Neutrophil (primary cell): ENCODE data around the gene KDELR3.
A peak's percentile ranks its signal among the peaks of the same experiment; 100 is the strongest.

Experiments
- H3K27ac ChIP-seq: fragments of 200-600 bp; sonication (generic); 2 replicates; pipeline ENCODE4 v1.5.1; 2016; ENCODE audit warnings: mild to moderate bottlenecking, moderate library complexity
- H3K27me3 ChIP-seq: fragments of 200-600 bp; sonication (generic); 2 replicates; pipeline ENCODE4 v1.6.0; 2016; ENCODE audit warnings: mild to moderate bottlenecking
- H3K36me3 ChIP-seq: fragments of 200-600 bp; sonication (generic); 2 replicates; pipeline ENCODE4 v1.5.1; 2017
- H3K4me1 ChIP-seq, 2 experiments: fragments of 200-600 bp in 1 of 2; sonication (generic) in 1 of 2; 1 replicate in 1 of 2; 2 replicates in 1 of 2; pipeline versions ENCODE4 v1.5.1 to v1.6.1; 2013 to 2016; ENCODE audit warnings: low read depth in 1 of 2, low read length in 1 of 2, mild to moderate bottlenecking in 1 of 2, moderate library complexity in 1 of 2; ENCODE audit not compliant: control insufficient read depth in 1 of 2, insufficient read depth in 1 of 2
- H3K4me3 ChIP-seq, 2 experiments: fragments of 200-600 bp in 1 of 2; sonication (generic) in 1 of 2; 1 replicate in 1 of 2; 2 replicates in 1 of 2; pipeline ENCODE4 v1.5.1; 2013 to 2016; ENCODE audit warnings: low read depth in 1 of 2, low read length in 1 of 2, mild to moderate bottlenecking in 1 of 2, moderate library complexity in 1 of 2
- H3K9me3 ChIP-seq: fragments of 200-600 bp; sonication (generic); 2 replicates; pipeline ENCODE4 v1.5.1; 2016
- CTCF ChIP-seq: fragments of 200-600 bp; sonication (generic); IDR thresholded peaks from 2 replicates; pipeline ENCODE4 v1.5.1; 2016; ENCODE audit warnings: antibody characterized with exemption

Gene KDELR3

GRCh38 chr22:38474003-38474607 lies 6.2 kb downstream of the KDELR3 start:
- Histone ChIP-seq H3K36me3 (peaks cover 5% of the 10 kb centered on the region), H3K4me3 (no peak overlapping the region), H3K27me3 (peaks cover 5% of the 10 kb centered on the region), H3K4me1 (no peaks in the 10 kb centered on the region), H3K27ac (no peak overlapping the region), H3K9me3 (no peaks in the 10 kb centered on the region)
- no peak for TF ChIP-seq CTCF

GRCh38 chr22:38477585-38477984 lies 9.7 kb downstream of the KDELR3 start:
- H3K4me3 ChIP-seq, result no peak overlapping the region
- no peaks in the 10 kb centered on the region for H3K9me3 ChIP-seq
- no peak overlapping the region for H3K27ac ChIP-seq
- H3K27me3 ChIP-seq, result no peaks in the 10 kb centered on the region
- TF ChIP-seq CTCF, result no peak
- H3K36me3 ChIP-seq, result peaks cover 40% of the 10 kb centered on the region
- no peaks in the 10 kb centered on the region for H3K4me1 ChIP-seq

GRCh38 chr22:38479096-38479837 lies 11.4 kb downstream of the KDELR3 start:
- Histone ChIP-seq H3K9me3 (no peaks in the 10 kb centered on the region), H3K4me1 (no peaks in the 10 kb centered on the region), H3K4me3 (no peak overlapping the region), H3K27me3 (no peaks in the 10 kb centered on the region), H3K36me3 (peaks cover 57% of the 10 kb centered on the region), H3K27ac (no peak overlapping the region)
- TF ChIP-seq CTCF, result no peak

- no peaks in the 10 kb centered on the region for H3K4me1 ChIP-seq
- H3K4me3 ChIP-seq, result no peak overlapping the region
- TF ChIP-seq CTCF, result no peak
- peaks cover 77% of the 10 kb centered on the region for H3K36me3 ChIP-seq
- H3K9me3 ChIP-seq, result no peaks in the 10 kb centered on the region
- peak overlapping the region; percentile 18 for H3K27ac ChIP-seq
- no peaks in the 10 kb centered on the region for H3K27me3 ChIP-seq
These were observed 13.4 kb downstream of the KDELR3 start for GRCh38 chr22:38481162-38481870.

GRCh38 chr22:38481871-38482332 lies 14.0 kb downstream of the KDELR3 start:
- Histone ChIP-seq H3K4me3 (no peak overlapping the region), H3K27me3 (no peaks in the 10 kb centered on the region), H3K9me3 (no peaks in the 10 kb centered on the region), H3K36me3 (peaks cover 83% of the 10 kb centered on the region), H3K27ac (no peak overlapping the region), H3K4me1 (no peaks in the 10 kb centered on the region)
- TF ChIP-seq CTCF, result no peak
